HUES48 (cell line): ENCODE measurements around the gene CACNG6.
"Not testable (repeated sequence)": the region's sequence is repeated elsewhere in the genome, so short reads cannot be mapped to it uniquely, and the experiment has no call there.

Experiments used
- H3K27ac ChIP-seq: one replicate; pipeline ENCODE4 v1.7.0; 2013; ENCODE audit warnings: low read depth, low read length, inconsistent platforms
- H3K27me3 ChIP-seq: 2 replicates; pipeline ENCODE4 v1.6.1; 2013; ENCODE audit warnings: mild to moderate bottlenecking, low read length; ENCODE audit not compliant: control insufficient read depth, insufficient read depth
- H3K36me3 ChIP-seq: 2 replicates; pipeline ENCODE4 v1.6.1; 2013; ENCODE audit warnings: low read length; ENCODE audit not compliant: control insufficient read depth, insufficient read depth
- H3K4me1 ChIP-seq: 2 replicates; pipeline ENCODE4 v1.6.1; 2013; ENCODE audit warnings: mild to moderate bottlenecking, low read length; ENCODE audit not compliant: control insufficient read depth, insufficient read depth
- H3K4me3 ChIP-seq: 2 replicates; pipeline ENCODE4 v1.5.1; 2013; ENCODE audit warnings: mild to moderate bottlenecking, low read depth, low read length
- H3K9ac ChIP-seq: 2 replicates; pipeline ENCODE4 v1.6.1; 2013; ENCODE audit warnings: mild to moderate bottlenecking, low read depth, low read length, moderate library complexity
- H3K9me3 ChIP-seq: 2 replicates; pipeline ENCODE4 v1.6.1; 2013; ENCODE audit warnings: low read length; ENCODE audit not compliant: control insufficient read depth, insufficient read depth

CACNG6 gene

GRCh38 chr19:54024660-54025059, 33.2 kb downstream of the CACNG6 start:
- H3K9me3 ChIP-seq = no peaks in the 10 kb centered on the region
- no peak overlapping the region for H3K27ac ChIP-seq
- H3K27me3 ChIP-seq = no peaks in the 10 kb centered on the region
- peaks cover 6% of the 10 kb centered on the region for H3K4me1 ChIP-seq
- no peak overlapping the region for H3K9ac ChIP-seq
- H3K36me3 ChIP-seq = no peaks in the 10 kb centered on the region
- H3K4me3 ChIP-seq = no peak overlapping the region

- Histone ChIP-seq H3K27ac (no peak overlapping the region), H3K27me3 (no peaks in the 10 kb centered on the region), H3K36me3 (no peaks in the 10 kb centered on the region), H3K4me1 (no peaks in the 10 kb centered on the region), H3K9ac (no peak overlapping the region), H3K4me3 (no peak overlapping the region), H3K9me3 (no peaks in the 10 kb centered on the region)
Observed at GRCh38 chr19:54026656-54027055, 35.2 kb downstream of the CACNG6 start.

- H3K27me3 ChIP-seq = no peaks in the 10 kb centered on the region
- no peaks in the 10 kb centered on the region for H3K36me3 ChIP-seq
- H3K4me3 ChIP-seq = no peak overlapping the region
- H3K9me3 ChIP-seq = no peaks in the 10 kb centered on the region
- H3K4me1 ChIP-seq = no peaks in the 10 kb centered on the region
- H3K27ac ChIP-seq = no peak overlapping the region
- H3K9ac ChIP-seq = no peak overlapping the region
Observed at GRCh38 chr19:54029301-54029700, 37.9 kb downstream of the CACNG6 start.

- Histone ChIP-seq H3K4me1 (peaks cover 3% of the 10 kb centered on the region; the same call in 1 of the 2 replicates), H3K36me3 (no peaks in the 10 kb centered on the region), H3K9ac (no peak overlapping the region), H3K27me3 (no peaks in the 10 kb centered on the region), H3K9me3 (no peaks in the 10 kb centered on the region), H3K27ac (no peak overlapping the region), H3K4me3 (no peak overlapping the region)
Observed at GRCh38 chr19:54029930-54030490, 38.6 kb downstream of the CACNG6 start.

GRCh38 chr19:54030895-54031586, 39.6 kb downstream of the CACNG6 start:
- H3K27me3 ChIP-seq = no peaks in the 10 kb centered on the region
- H3K9me3 ChIP-seq = no peaks in the 10 kb centered on the region
- H3K36me3 ChIP-seq = no peaks in the 10 kb centered on the region
- no peak overlapping the region for H3K27ac ChIP-seq
- H3K9ac ChIP-seq = no peak overlapping the region
- H3K4me3 ChIP-seq = no peak overlapping the region
- H3K4me1 ChIP-seq = peaks cover 12% of the 10 kb centered on the region; the same call in 1 of the 2 replicates

- H3K27ac ChIP-seq = peak overlapping the region; percentile 98
Observed at GRCh38 chr19:54035215-54036178, 44.1 kb downstream of the CACNG6 start.

GRCh38 chr19:54036542-54036941, 45.1 kb downstream of the CACNG6 start:
- H3K4me3 ChIP-seq, H3K9me3 ChIP-seq, H3K27me3 ChIP-seq, H3K36me3 ChIP-seq, H3K9ac ChIP-seq: not testable (repeated sequence)
- Histone ChIP-seq H3K27ac (peak overlapping the region; percentile 98), H3K4me1 (peaks cover 12% of the 10 kb centered on the region; the same call in 1 of the 2 replicates)

More at GRCh38 chr19:54035215-54036178, 44.1 kb downstream of the CACNG6 start:
- no peaks in the 10 kb centered on the region for H3K9me3 ChIP-seq
- no peaks in the 10 kb centered on the region for H3K27me3 ChIP-seq
- H3K4me3 ChIP-seq = no peak overlapping the region
- H3K4me1 ChIP-seq = peaks cover 12% of the 10 kb centered on the region; the same call in 1 of the 2 replicates
- no peaks in the 10 kb centered on the region for H3K36me3 ChIP-seq
- no peak overlapping the region for H3K9ac ChIP-seq

GRCh38 chr19:54040003-54040402, 48.6 kb downstream of the CACNG6 start:
- no peak overlapping the region for H3K4me3 ChIP-seq
- H3K27ac ChIP-seq = no peak overlapping the region
- H3K9me3 ChIP-seq = no peaks in the 10 kb centered on the region
- no peaks in the 10 kb centered on the region for H3K36me3 ChIP-seq
- no peak overlapping the region for H3K9ac ChIP-seq
- no peaks in the 10 kb centered on the region for H3K27me3 ChIP-seq
- H3K4me1 ChIP-seq = peaks cover 15% of the 10 kb centered on the region; the same call in 1 of the 2 replicates

GRCh38 chr19:54041969-54042606, 50.7 kb downstream of the CACNG6 start:
- H3K4me1 ChIP-seq = 0 out of 2 replicates have a peak, but pooled peaks cover 6% of the 10 kb centered on the region
- no peak overlapping the region for H3K4me3 ChIP-seq
- H3K9me3 ChIP-seq = no peaks in the 10 kb centered on the region
- H3K9ac ChIP-seq = no peak overlapping the region
- H3K36me3 ChIP-seq = no peaks in the 10 kb centered on the region
- no peaks in the 10 kb centered on the region; the same call in 1 of the 2 replicates for H3K27me3 ChIP-seq
- H3K27ac ChIP-seq = peak overlapping the region; percentile 72

GRCh38 chr19:54042989-54043388, 51.6 kb downstream of the CACNG6 start:
- 0 out of 2 replicates have a peak, but pooled peaks cover 6% of the 10 kb centered on the region for H3K4me1 ChIP-seq
- no peaks in the 10 kb centered on the region for H3K36me3 ChIP-seq
- H3K9ac ChIP-seq = no peak overlapping the region
- H3K4me3 ChIP-seq = no peak overlapping the region
- H3K9me3 ChIP-seq = no peaks in the 10 kb centered on the region
- H3K27me3 ChIP-seq = peaks cover 5% of the 10 kb centered on the region; the same call in 1 of the 2 replicates
- H3K27ac ChIP-seq = no peak overlapping the region
